HepG2 (cell line): Measurements from ENCODE around the gene GLB1L3. TPM values are rescaled to one million over a fixed set of nuclear protein-coding genes. Genes with fewer than 3 reads are reported as not detected.

Source experiments
- ASH2L ChIP-seq: fragments of 300-600, 200-600 bp; sonication (generic); IDR thresholded peaks from 2 replicates; pipeline ENCODE4 v1.7.0; 2017; ENCODE audit warnings: low read depth, mild to moderate bottlenecking, moderate library complexity, mixed read lengths, low read length; ENCODE audit not compliant: insufficient read length
- CBX2 ChIP-seq, 2 experiments: fragments of 200-600 bp in 1 of 2; sonication (generic); formaldehyde crosslinking in 1 of 2; IDR thresholded peaks; 2 replicates each; pipeline versions ENCODE4 v1.7.0 to v1.8.1; 2018 to 2022; ENCODE audit warnings: low read depth in 2 of 2, low read length in 1 of 2, mild to moderate bottlenecking in 1 of 2, missing genetic modification reagents in 1 of 2
- HCFC1 ChIP-seq: fragments of 150-350 bp; IDR thresholded peaks from 2 replicates; pipeline ENCODE4 v1.6.1; 2014; ENCODE audit warnings: low read depth, low read length
- IRX3 ChIP-seq: sonication (generic); formaldehyde crosslinking; IDR thresholded peaks from 2 replicates; pipeline ENCODE4 v1.8.1; 2023; ENCODE audit warnings: mild to moderate bottlenecking, low read depth, missing genetic modification reagents, borderline replicate concordance
- KDM3A ChIP-seq: IDR thresholded peaks from 2 replicates; pipeline ENCODE4 v1.6.1; 2018; ENCODE audit warnings: low read depth, missing compliant biosample characterization
- MEIS2 ChIP-seq: sonication (generic); formaldehyde crosslinking; IDR thresholded peaks from 2 replicates; pipeline ENCODE4 v1.9.0; 2021; ENCODE audit warnings: mild to moderate bottlenecking, missing genetic modification reagents
- MNT ChIP-seq: fragments of 450-650 bp; IDR thresholded peaks from 2 replicates; pipeline ENCODE4 v1.6.1; 2016
- NFIC ChIP-seq: IDR thresholded peaks from 2 replicates; pipeline ENCODE4 v1.6.1; 2012; ENCODE audit warnings: mild to moderate bottlenecking, low read length, inconsistent platforms
- PRDM4 ChIP-seq: sonication (generic); formaldehyde crosslinking; IDR thresholded peaks from 2 replicates; pipeline ENCODE4 v1.9.0; 2021; ENCODE audit warnings: missing genetic modification reagents, borderline replicate concordance
- PRMT3 ChIP-seq: sonication (generic); formaldehyde crosslinking; IDR thresholded peaks from 2 replicates; pipeline ENCODE4 v1.8.1; 2022; ENCODE audit warnings: low read depth, mild to moderate bottlenecking, moderate library complexity, missing genetic modification reagents, borderline replicate concordance
- SSRP1 ChIP-seq: IDR thresholded peaks from 2 replicates; pipeline ENCODE4 v1.6.1; 2016; ENCODE audit warnings: control low read depth
- ZBTB42 ChIP-seq: sonication (generic); formaldehyde crosslinking; IDR thresholded peaks from 2 replicates; pipeline ENCODE4 v1.5.0; 2020; ENCODE audit warnings: mild to moderate bottlenecking, missing genetic modification reagents
- ZBTB7A ChIP-seq: sonication (generic); formaldehyde crosslinking; IDR thresholded peaks from 2 replicates; pipeline ENCODE4 v1.8.0; 2022; ENCODE audit warnings: mild to moderate bottlenecking, missing genetic modification reagents
- ZNF292 ChIP-seq: sonication (generic); formaldehyde crosslinking; IDR thresholded peaks from 2 replicates; pipeline ENCODE4 v1.8.1; 2022; ENCODE audit warnings: mild to moderate bottlenecking, low read depth, missing genetic modification reagents, borderline replicate concordance
- ZNF512B ChIP-seq: sonication (generic); formaldehyde crosslinking; IDR thresholded peaks from 2 replicates; pipeline ENCODE4 v1.5.1; 2020; ENCODE audit warnings: missing genetic modification reagents, mild to moderate bottlenecking, borderline replicate concordance
- ZNF703 ChIP-seq: sonication (generic); formaldehyde crosslinking; IDR thresholded peaks from 2 replicates; pipeline ENCODE4 v1.5.1; 2020; ENCODE audit warnings: missing genetic modification reagents, mild to moderate bottlenecking, moderate library complexity, borderline replicate concordance
- ZNF747 ChIP-seq: sonication (generic); formaldehyde crosslinking; IDR thresholded peaks from 2 replicates; pipeline ENCODE4 v1.8.1; 2023; ENCODE audit warnings: missing genetic modification reagents, mild to moderate bottlenecking, borderline replicate concordance
- ZNF816 ChIP-seq: sonication (generic); formaldehyde crosslinking; IDR thresholded peaks from 2 replicates; pipeline ENCODE4 v1.8.0; 2022; ENCODE audit warnings: missing genetic modification reagents, mild to moderate bottlenecking, borderline replicate concordance
- polyA plus RNA-seq, 8 experiments: library from polyadenylated mRNA; depleted of rRNA in 3 of 8; stranded (reverse) in 7 of 8; unstranded in 1 of 8; fragments of >200 nt; fragmentation: Illumina TruSeq in 4 of 8; extraction: Trizol in 4 of 8; gene quantifications; 2 replicates each; pipeline versions ENCODE4 v1.2.1 to v1.2.3, GENCODE V29; 2011 to 2016; ENCODE audit warnings: low read depth in 4 of 8, missing spikeins in 1 of 8, mixed read lengths in 1 of 8; ENCODE audit not compliant: insufficient read depth in 1 of 8
- total RNA-seq, 5 experiments: library from RNA; depleted of rRNA; stranded (reverse); fragments of >200 nt; fragmentation: Illumina TruSeq; extraction: Trizol; gene quantifications; 2 replicates each; pipeline ENCODE4 v1.2.3, GENCODE V29; 2016; ENCODE audit warnings: low read depth in 1 of 5
- TF ChIP-seq, protein P1 (sequence below): sonication (generic); IDR thresholded peaks from 2 replicates; pipeline ENCODE4 v1.6.1; 2016; ENCODE audit warnings: low read depth, borderline replicate concordance

The GLB1L3 gene
- total and polyA plus RNA-seq, 2 of the 13 experiments (the other 11 are each of a cell fraction or from before 2014, with no cell fraction given), result not detected

- TF ChIP-seq PRDM4, result no peak
- TF ChIP-seq, protein P1, sequence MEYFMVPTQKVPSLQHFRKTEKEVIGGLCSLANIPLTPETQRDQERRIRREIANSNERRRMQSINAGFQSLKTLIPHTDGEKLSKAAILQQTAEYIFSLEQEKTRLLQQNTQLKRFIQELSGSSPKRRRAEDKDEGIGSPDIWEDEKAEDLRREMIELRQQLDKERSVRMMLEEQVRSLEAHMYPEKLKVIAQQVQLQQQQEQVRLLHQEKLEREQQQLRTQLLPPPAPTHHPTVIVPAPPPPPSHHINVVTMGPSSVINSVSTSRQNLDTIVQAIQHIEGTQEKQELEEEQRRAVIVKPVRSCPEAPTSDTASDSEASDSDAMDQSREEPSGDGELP, result no peak
- peak; percentile 97 for TF ChIP-seq HCFC1
- no peak for TF ChIP-seq NFIC
- TF ChIP-seq MNT, result 0 out of 2 replicates have a peak, but pooled peaks have one; percentile 10
- no peak for TF ChIP-seq CBX2 (IDR thresholded peaks at IDR 0.05; ENCODE audit: low read depth, low read length)
- no peak; the same call in 1 of the 2 replicates for TF ChIP-seq CBX2 (CRISPR knock-in tag; IDR thresholded peaks at IDR 0.05; ENCODE audit: low read depth)
- TF ChIP-seq PRMT3 (CRISPR knock-in tag), result no peak
- no peak; the same call in 1 of the 2 replicates for TF ChIP-seq ZNF816 (CRISPR knock-in tag)
- no peak for TF ChIP-seq ZNF512B (CRISPR knock-in tag)
- peak; percentile 62; the same call in 1 of the 2 replicates for TF ChIP-seq ZNF292 (CRISPR knock-in tag)
- 0 out of 2 replicates have a peak, but pooled peaks have one; percentile 43 for TF ChIP-seq ZNF703 (CRISPR knock-in tag)
- TF ChIP-seq KDM3A, result peak; percentile 77; the same call in 1 of the 2 replicates
- peak; percentile 63; the same call in 1 of the 2 replicates for TF ChIP-seq ZNF747 (CRISPR knock-in tag)
- no peak for TF ChIP-seq SSRP1 (CRISPR knock-in tag)
- 0 out of 2 replicates have a peak, but pooled peaks have one; percentile 52 for TF ChIP-seq ZBTB42 (CRISPR knock-in tag)
- TF ChIP-seq MEIS2 (CRISPR knock-in tag), result no peak; the same call in 1 of the 2 replicates
- peak; percentile 79 for TF ChIP-seq ZBTB7A (CRISPR knock-in tag)
- TF ChIP-seq ASH2L, result peak; percentile 90
- no peak for TF ChIP-seq IRX3 (CRISPR knock-in tag)
These were observed 22.8 kb upstream of the GLB1L3 start, which contains the start of the genes ACAD8 and THYN1 (continued) for GRCh38 chr11:134253188-134253993.
